GM12878 (cell line): ENCODE measurements around the gene TMEM126A. TPM values are rescaled to one million over a fixed set of nuclear protein-coding genes. Genes with fewer than 3 reads are reported as not detected.

ENCODE experiments used
- ATAC-seq: fragments of 200-7000 bp; cut with Tn5 transposase; 3 replicates; pipeline ENCODE4 v1.9.1; 2020; ENCODE audit warnings: mild to moderate bottlenecking, moderate library complexity
- BruUV-seq: library from RNA; stranded (reverse); fragments of 400-500 nt; replicated peaks from 2 replicates; lab custom pipeline; 2021; lab: Mats Ljungman, UMichigan
- CTCF ChIA-PET: fragments of 300-600 bp; sonication (Branson Sonifier 250); formaldehyde crosslinking; extraction: SDS; loops from one replicate; lab custom pipeline; 2021; ENCODE audit warnings: inconsistent platforms; lab: Yijun Ruan, JAX
- POLR2A ChIA-PET: fragments of 350-600 bp; formaldehyde crosslinking; extraction: SDS; loops from one replicate; lab custom pipeline; 2021; ENCODE audit warnings: inconsistent platforms; lab: Charles Lee
- RAD21 ChIA-PET: fragments of 300-600 bp; sonication (Branson Sonifier 250); formaldehyde crosslinking; loops from one replicate; lab custom pipeline; 2023; ENCODE audit warnings: antibody characterized with exemption; ENCODE audit not compliant: unreplicated experiment; lab: Charles Lee
- SMC1A ChIA-PET: fragments of 300-600 bp; sonication (Branson Sonifier 250); formaldehyde crosslinking; loops from one replicate; lab custom pipeline; 2023; ENCODE audit not compliant: unreplicated experiment, uncharacterized antibody; lab: Charles Lee
- DNase-seq: peaks from one replicate; pipeline ENCODE4 v3.0.0-alpha.2; 2011; ENCODE audit warnings: low read depth, low spot score
- FAIRE-seq: peaks from 3 replicates; lab custom pipeline; 2011; peaks lifted over from hg19 to GRCh38; lab: Jason Lieb, UNC
- H2AFZ ChIP-seq: 2 replicates; pipeline ENCODE4 v1.6.0; 2011; ENCODE audit warnings: low read depth, low read length, control low read depth; ENCODE audit not compliant: control insufficient read depth
- H3K27ac ChIP-seq: 2 replicates; pipeline ENCODE4 v1.5.1; 2011; ENCODE audit warnings: control low read depth; ENCODE audit not compliant: control insufficient read depth, insufficient read depth
- H3K27me3 ChIP-seq, 2 experiments: replicated peaks in 1 of 2; 2 replicates each; pipeline versions ENCODE4 v1.6.0 to v1.6.1; 2011; ENCODE audit warnings: low read length in 1 of 2; ENCODE audit not compliant: control insufficient read depth in 2 of 2, insufficient read depth in 2 of 2
- H3K36me3 ChIP-seq, 2 experiments: 2 replicates each; pipeline ENCODE4 v1.5.1; 2011; ENCODE audit warnings: low read length in 1 of 2; ENCODE audit not compliant: control insufficient read depth in 2 of 2, insufficient read depth in 2 of 2
- H3K4me1 ChIP-seq: 2 replicates; pipeline ENCODE4 v1.6.1; 2011; ENCODE audit warnings: mild to moderate bottlenecking, low read length, moderate library complexity, mixed read lengths; ENCODE audit not compliant: control insufficient read depth, insufficient read depth
- H3K4me2 ChIP-seq: 2 replicates; pipeline ENCODE4 v1.6.0; 2011; ENCODE audit warnings: control low read depth; ENCODE audit not compliant: control insufficient read depth, insufficient read depth
- H3K4me3 ChIP-seq: fragments of 200-600 bp; sonication (generic); 2 replicates; pipeline ENCODE4 v1.5.1; 2016
- H3K79me2 ChIP-seq: 2 replicates; pipeline ENCODE4 v1.6.0; 2011; ENCODE audit warnings: low read length; ENCODE audit not compliant: control insufficient read depth, insufficient read depth
- H3K9ac ChIP-seq: 2 replicates; pipeline ENCODE4 v1.8.0; 2011; ENCODE audit warnings: low read length, control low read depth, mixed read lengths; ENCODE audit not compliant: control insufficient read depth, insufficient read depth
- H3K9me3 ChIP-seq: replicated peaks from 3 replicates; pipeline ENCODE4 v1.5.1; 2011; ENCODE audit warnings: mild to moderate bottlenecking, low read length; ENCODE audit not compliant: control insufficient read depth, insufficient read depth
- H4K20me1 ChIP-seq: 2 replicates; pipeline ENCODE4 v1.6.0; 2011; ENCODE audit not compliant: control insufficient read depth, insufficient read depth
- EGR1 ChIP-seq, 2 experiments: IDR thresholded peaks; 1 replicate in 1 of 2; 2 replicates in 1 of 2; pipeline ENCODE4 v1.6.1; 2011 to 2012; ENCODE audit warnings: low read depth in 2 of 2, low read length in 2 of 2, borderline replicate concordance in 1 of 2, mild to moderate bottlenecking in 1 of 2, moderate library complexity in 1 of 2
- FOXK2 ChIP-seq: fragments of 450-650 bp; IDR thresholded peaks from 2 replicates; pipeline ENCODE4 v1.6.1; 2017; ENCODE audit warnings: mild to moderate bottlenecking, moderate library complexity
- NRF1 ChIP-seq: conservative IDR thresholded peaks from 2 replicates; pipeline ENCODE4 v1.6.1; 2011; ENCODE audit warnings: mild to moderate bottlenecking, low read depth, low read length, improper control_type of control experiment
- STAT3 ChIP-seq: IDR thresholded peaks from 2 replicates; pipeline ENCODE4 v1.6.1; 2011; ENCODE audit warnings: low read depth, low read length, improper control_type of control experiment
- YBX1 ChIP-seq: fragments of 450-650 bp; IDR thresholded peaks from 2 replicates; pipeline ENCODE4 v1.6.1; 2016; ENCODE audit warnings: antibody characterized with exemption
- ZBTB11 ChIP-seq: fragments of 450-650 bp; formaldehyde crosslinking; IDR thresholded peaks from 2 replicates; pipeline ENCODE4 v1.5.0; 2022; ENCODE audit warnings: mild to moderate bottlenecking, missing genetic modification characterization
- ZNF24 ChIP-seq: fragments of 450-650 bp; IDR thresholded peaks from 2 replicates; pipeline ENCODE4 v1.6.1; 2017; ENCODE audit warnings: antibody characterized with exemption, mild to moderate bottlenecking
- WGBS: methylation state at CpG from one replicate; pipeline ENCODE4 v1.1.6; 2016; ENCODE audit warnings: low lambda C conversion rate; ENCODE audit not compliant: insufficient replicate concordance, insufficient coverage; ENCODE audit errors: missing lambda C conversion rate; 5-methylcytosine and 5-hydroxymethylcytosine counted together
- in situ Hi-C: fragments of 300-500 bp; cut with MboI; formaldehyde crosslinking; loops from 9 replicates; pipeline ENCODE4 v1.14.3; 2018; ENCODE audit warnings: mixed read lengths
- intact Hi-C: fragments of 100-400 bp; cut with micrococcal nuclease; formaldehyde crosslinking; loops from one replicate; pipeline ENCODE4 v1.14.2; 2022; ENCODE audit not compliant: unreplicated experiment
- polyA plus RNA-seq, 11 experiments: library from polyadenylated mRNA; depleted of rRNA in 4 of 11; unstranded in 6 of 11; stranded (reverse) in 5 of 11; fragments of >200 nt; fragmentation: Nextera tagmentation in 4 of 11; fragmentation: Illumina TruSeq in 1 of 11; extraction: Ambion mirVana in 4 of 11; extraction: Trizol in 1 of 11; gene quantifications; 1 replicate in 1 of 11; 2 replicates in 10 of 11; pipeline versions ENCODE4 v1.2.1 to v1.2.3, GENCODE V29; 2011 to 2016; ENCODE audit warnings: inconsistent platforms in 2 of 11, missing spikeins in 2 of 11, low read depth in 1 of 11
- total RNA-seq, 4 experiments: library from RNA; depleted of rRNA in 3 of 4; stranded (reverse); fragments of >200 nt in 3 of 4; fragmentation: Illumina TruSeq in 1 of 4; extraction: Trizol in 1 of 4; gene quantifications; 2 replicates each; pipeline versions ENCODE4 v1.2.1 to v1.2.3, GENCODE V29; 2013 to 2021
- TF ChIP-seq, protein P1 (sequence below): fragments of 450-650 bp; IDR thresholded peaks from 2 replicates; pipeline ENCODE4 v1.6.1; 2017; ENCODE audit warnings: mild to moderate bottlenecking
- TF ChIP-seq, protein P2 (sequence below): fragments of 450-650 bp; IDR thresholded peaks from 2 replicates; pipeline ENCODE4 v1.6.1; 2016; ENCODE audit warnings: mild to moderate bottlenecking

The TMEM126A gene
- total and polyA plus RNA-seq, 10 of the 15 experiments (the other 5 are each of a cell fraction or from before 2014, with no cell fraction given) = 38.6 to 208 (median 71.7) TPM

DNA sequence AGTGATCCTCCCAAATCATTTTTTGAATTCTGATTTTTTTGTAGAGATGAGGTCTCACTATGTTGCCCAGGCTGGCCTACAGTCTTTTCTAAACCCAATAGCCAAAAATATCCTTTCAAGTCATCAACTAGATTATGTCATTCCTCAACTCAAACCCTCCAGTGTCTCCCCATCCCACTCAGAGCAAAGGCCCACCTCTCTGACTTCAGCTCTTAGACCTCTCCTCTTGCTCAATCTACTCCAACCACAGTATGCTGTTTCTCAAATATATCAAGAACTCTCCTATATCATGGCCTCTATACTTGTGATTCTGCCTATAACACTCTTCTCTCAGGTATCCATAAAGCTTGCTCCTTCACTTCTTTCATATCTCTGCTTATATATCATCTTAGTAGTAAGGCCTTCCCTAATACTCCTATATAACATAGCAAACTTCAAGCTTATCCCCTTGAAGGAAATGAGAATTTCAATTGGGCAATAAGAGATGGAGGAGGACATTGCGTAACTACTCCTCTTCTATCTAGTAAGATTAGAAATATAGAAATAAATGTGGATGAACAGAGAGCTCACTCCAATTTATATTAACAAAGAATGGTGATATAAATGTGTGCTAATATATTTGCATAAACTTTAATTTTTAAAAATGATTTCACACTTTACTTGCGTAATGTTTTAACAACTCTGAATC, 45.1 kb upstream of the TMEM126A start:
- SMC1A ChIA-PET = interaction anchor here (0.6 kb wide), 1 partner anchor 1639 kb away, joined by 4 read pairs; no protein-coding TSS in a partner anchor
- Histone ChIP-seq H3K4me3 (no peak overlapping the region), H3K9me3 (no peaks in the 10 kb centered on the region), H2AFZ (no peak overlapping the region), H3K27me3 (no peaks in the 10 kb centered on the region), H3K27ac (no peak overlapping the region), H3K4me2 (no peak overlapping the region), H3K36me3 (no peaks in the 10 kb centered on the region), H3K79me2 (no peaks in the 10 kb centered on the region), H3K4me1 (no peaks in the 10 kb centered on the region), H4K20me1 (no peaks in the 10 kb centered on the region), H3K9ac (no peak overlapping the region)
- CTCF ChIA-PET = no interaction called here
- WGBS = 94% methylated on average over 2 of the region's 2 CpGs
- RAD21 ChIA-PET = no interaction called here
- TF ChIP-seq ZNF24 (no peak), STAT3 (no peak), YBX1 (no peak), NRF1 (no peak), FOXK2 (no peak), ZBTB11 (CRISPR knock-in tag) (no peak), EGR1 (IDR thresholded peaks at IDR 0.05; ENCODE audit: borderline replicate concordance in 1 of 2, low read depth in 2 of 2, low read length in 2 of 2) (no peak)
- TF ChIP-seq, protein P1, sequence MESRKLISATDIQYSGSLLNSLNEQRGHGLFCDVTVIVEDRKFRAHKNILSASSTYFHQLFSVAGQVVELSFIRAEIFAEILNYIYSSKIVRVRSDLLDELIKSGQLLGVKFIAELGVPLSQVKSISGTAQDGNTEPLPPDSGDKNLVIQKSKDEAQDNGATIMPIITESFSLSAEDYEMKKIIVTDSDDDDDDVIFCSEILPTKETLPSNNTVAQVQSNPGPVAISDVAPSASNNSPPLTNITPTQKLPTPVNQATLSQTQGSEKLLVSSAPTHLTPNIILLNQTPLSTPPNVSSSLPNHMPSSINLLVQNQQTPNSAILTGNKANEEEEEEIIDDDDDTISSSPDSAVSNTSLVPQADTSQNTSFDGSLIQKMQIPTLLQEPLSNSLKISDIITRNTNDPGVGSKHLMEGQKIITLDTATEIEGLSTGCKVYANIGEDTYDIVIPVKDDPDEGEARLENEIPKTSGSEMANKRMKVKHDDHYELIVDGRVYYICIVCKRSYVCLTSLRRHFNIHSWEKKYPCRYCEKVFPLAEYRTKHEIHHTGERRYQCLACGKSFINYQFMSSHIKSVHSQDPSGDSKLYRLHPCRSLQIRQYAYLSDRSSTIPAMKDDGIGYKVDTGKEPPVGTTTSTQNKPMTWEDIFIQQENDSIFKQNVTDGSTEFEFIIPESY = no peak
- TF ChIP-seq, protein P2, sequence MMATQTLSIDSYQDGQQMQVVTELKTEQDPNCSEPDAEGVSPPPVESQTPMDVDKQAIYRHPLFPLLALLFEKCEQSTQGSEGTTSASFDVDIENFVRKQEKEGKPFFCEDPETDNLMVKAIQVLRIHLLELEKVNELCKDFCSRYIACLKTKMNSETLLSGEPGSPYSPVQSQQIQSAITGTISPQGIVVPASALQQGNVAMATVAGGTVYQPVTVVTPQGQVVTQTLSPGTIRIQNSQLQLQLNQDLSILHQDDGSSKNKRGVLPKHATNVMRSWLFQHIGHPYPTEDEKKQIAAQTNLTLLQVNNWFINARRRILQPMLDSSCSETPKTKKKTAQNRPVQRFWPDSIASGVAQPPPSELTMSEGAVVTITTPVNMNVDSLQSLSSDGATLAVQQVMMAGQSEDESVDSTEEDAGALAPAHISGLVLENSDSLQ = no peak
- no TSS peak for BruUV-seq
- in situ Hi-C loops (no loop called here), intact Hi-C loops (no loop called here)
- POLR2A ChIA-PET = no interaction called here
- DNase-seq = no peak
- ATAC-seq = no peak
- no peak for FAIRE-seq
